ENCODE results near the gene IL1R1.
A peak's percentile ranks its signal among the peaks of the same experiment; 100 is the strongest.
"Not testable (repeated sequence)": the region's sequence is repeated elsewhere in the genome, so short reads cannot be mapped to it uniquely, and the experiment has no call there.

IL1R1 gene, protein sequence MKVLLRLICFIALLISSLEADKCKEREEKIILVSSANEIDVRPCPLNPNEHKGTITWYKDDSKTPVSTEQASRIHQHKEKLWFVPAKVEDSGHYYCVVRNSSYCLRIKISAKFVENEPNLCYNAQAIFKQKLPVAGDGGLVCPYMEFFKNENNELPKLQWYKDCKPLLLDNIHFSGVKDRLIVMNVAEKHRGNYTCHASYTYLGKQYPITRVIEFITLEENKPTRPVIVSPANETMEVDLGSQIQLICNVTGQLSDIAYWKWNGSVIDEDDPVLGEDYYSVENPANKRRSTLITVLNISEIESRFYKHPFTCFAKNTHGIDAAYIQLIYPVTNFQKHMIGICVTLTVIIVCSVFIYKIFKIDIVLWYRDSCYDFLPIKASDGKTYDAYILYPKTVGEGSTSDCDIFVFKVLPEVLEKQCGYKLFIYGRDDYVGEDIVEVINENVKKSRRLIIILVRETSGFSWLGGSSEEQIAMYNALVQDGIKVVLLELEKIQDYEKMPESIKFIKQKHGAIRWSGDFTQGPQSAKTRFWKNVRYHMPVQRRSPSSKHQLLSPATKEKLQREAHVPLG

GRCh38 chr2:102141970-102142828, at the start of gene IL1R1:
Gene IL1R1, plus strand, starts transcription at chr2:102142746. Its CDS starts 14,979 bp downstream, at chr2:102157725.
- DNase-seq, result peak; percentile 68

DNA sequence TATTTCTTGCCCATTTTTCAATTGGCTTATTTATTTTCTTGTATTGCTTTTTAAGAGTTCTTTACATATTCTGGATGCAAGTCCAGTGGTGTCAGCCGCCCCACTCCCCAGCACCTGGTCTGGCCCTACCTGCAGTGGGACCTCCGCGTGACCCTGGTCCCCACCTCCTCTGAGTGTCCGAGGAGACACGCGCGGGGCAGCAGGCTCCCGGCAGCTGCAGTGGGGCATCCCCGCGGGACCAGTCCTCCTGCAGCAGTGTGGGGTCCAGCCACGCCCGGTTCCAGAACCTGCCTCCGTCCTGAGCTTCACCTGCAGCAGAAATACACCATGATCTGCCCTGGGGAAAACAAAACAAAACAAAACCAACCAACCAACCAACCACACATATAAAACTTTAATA, 48.9 kb upstream of the IL1R1 start:
- DNase-seq, result no peak

- DNase-seq, result peak; percentile 94
Observed at GRCh38 chr2:102094917-102095316, 47.6 kb upstream of the IL1R1 start.

GRCh38 chr2:102096103-102096502, 46.4 kb upstream of the IL1R1 start:
- no peak for DNase-seq

GRCh38 chr2:102098756-102099155, 43.8 kb upstream of the IL1R1 start:
- no peak for DNase-seq

DNA sequence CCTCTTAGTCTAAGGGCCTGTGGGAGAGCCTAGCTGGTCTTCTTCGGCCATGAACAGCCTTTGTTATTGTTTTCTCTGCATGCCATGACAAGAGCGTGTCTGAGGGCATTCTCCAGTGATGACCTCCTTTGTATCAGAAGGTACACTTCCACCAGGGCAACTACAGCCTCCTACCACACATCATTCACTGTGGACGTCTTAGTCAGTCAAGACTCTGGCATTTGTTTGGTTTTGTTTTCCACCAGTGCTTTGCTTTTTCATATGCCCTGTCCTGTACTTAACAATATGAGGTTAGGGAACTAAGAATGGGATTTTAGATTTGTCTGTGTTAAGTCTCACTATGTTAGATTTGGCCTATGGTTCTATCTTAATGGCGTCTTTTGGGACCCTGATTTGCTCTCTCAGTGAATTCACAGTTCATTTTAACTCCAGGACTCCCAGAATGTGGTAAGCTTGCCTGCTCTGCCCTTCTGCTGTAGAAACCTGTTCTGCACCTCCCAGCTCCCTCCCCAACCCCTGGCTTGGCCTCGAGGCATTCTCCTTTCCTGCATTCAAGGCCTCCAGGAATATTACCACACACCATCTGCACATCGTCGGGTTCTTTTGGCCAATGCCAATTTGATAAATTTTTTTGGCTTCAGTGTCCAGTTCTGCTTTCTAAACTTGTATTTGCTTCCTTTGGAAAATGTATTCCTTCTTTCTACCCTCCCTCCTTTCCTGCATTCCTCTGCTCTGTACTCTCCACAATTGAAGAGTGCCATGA, 42.8 kb upstream of the IL1R1 start:
- DNase-seq, result no peak

DNA sequence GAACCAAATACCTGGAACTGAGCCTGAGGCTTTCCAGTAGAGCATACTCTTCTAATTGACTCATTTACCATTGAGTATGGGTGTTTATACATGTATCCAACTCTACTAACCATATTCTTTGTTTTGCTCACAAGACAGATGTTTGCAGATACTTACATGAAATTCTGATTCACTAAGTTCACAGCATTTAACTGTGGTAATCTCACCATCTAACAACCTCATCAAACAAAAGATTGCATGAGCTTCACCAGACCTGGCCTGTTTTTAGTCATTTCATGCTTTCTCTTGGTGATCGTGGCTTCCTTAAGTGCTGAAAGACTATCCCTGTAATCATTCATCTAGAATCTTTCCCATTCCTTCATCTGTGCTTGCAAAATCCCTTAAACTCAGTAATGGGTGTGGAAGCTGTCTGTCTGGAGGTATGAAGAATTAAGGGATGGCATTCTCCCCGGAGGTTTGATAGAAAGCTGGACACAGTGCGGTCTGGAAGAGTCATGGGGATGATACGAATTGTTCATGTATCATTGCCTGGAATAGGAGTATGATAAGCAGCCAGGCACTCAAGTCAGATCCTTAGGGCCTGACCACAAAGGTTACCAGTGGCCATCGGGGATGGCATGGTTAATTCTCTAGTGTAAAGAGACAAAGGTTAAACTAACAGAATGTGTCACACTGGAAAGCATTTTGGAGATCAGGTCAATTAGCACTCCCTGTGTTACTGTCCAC, 42.0 kb upstream of the IL1R1 start:
- DNase-seq, result peak; percentile 85

- no peak for DNase-seq
Observed at GRCh38 chr2:102101097-102101848, 41.3 kb upstream of the IL1R1 start.

- DNase-seq, result no peak
Observed at GRCh38 chr2:102101849-102102635, 40.5 kb upstream of the IL1R1 start.

GRCh38 chr2:102102636-102102948, 40.0 kb upstream of the IL1R1 start:
- DNase-seq, result not testable (repeated sequence)

GRCh38 chr2:102103284-102103683, 39.3 kb upstream of the IL1R1 start:
- DNase-seq, result no peak

GRCh38 chr2:102103992-102104871, 38.3 kb upstream of the IL1R1 start:
- peak; percentile 94 for DNase-seq

GRCh38 chr2:102106133-102106556, 36.4 kb upstream of the IL1R1 start:
- DNase-seq, result peak; percentile 74

GRCh38 chr2:102106813-102107740, 35.5 kb upstream of the IL1R1 start:
- not testable (repeated sequence) for DNase-seq

- DNase-seq, result peak; percentile 74
Observed at GRCh38 chr2:102107741-102108070, 34.8 kb upstream of the IL1R1 start.

DNA sequence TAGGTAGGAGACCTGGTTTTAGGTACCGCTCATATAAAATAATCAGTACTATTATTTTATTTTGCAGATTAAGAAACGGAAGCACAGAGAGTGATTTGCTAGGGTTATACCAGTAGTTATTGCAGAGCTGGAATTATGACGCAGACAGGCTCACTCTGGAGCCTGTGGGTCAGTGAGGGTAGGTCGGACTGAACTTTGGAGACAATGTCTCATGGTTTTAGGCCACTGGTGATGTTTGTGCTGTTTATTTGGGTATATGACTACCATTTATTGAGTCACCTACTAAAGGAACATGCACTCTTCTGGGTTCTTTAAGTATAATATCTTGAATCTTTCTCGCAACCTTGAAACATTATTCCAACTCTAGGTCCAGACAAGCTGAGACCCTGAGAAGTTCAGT, 33.5 kb upstream of the IL1R1 start:
- DNase-seq, result no peak

GRCh38 chr2:102110171-102110570, 32.4 kb upstream of the IL1R1 start:
- DNase-seq, result peak; percentile 66

DNA sequence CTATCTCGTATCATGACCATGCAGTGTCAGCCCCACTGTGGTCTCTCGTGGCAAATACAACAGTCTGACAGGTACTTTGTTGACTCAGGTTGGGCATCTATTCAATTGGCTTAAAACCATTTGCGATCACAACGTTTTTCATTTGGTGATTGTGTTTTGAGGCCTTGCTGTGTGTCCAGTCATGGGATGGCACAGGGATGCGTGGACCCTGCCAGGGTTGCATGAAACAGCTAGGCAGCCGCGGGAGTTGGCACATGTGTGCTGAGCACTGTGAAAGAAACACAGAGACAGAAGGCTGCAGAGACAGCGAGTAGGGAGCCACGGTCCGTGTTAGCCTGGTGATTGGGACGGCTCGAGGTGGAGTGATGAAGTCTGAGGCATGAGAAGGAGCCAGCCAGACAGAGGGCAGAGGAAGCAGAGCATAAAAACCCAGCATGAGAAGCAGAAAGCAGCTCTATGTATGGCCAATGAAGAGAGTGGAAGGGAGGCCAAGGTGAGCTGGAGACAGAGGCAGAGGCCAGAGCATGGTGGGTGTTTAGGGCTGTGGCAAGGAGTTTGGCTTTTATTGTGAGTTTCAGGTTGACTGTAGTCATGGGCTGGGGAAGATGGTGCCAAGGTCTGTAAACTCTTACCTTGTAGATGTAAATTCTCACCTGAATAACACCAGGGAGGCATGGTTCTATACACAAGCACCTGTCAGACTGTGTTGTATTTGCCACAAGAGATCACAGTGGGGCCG, 31.8 kb upstream of the IL1R1 start:
- DNase-seq, result no peak
